Muscle layer of colon (tissue), 2 donors: ENCODE data around the gene OR6C2.
"Not testable (repeated sequence)": the region's sequence is repeated elsewhere in the genome, so short reads cannot be mapped to it uniquely, and the experiment has no call there.

ENCODE experiments used
- H3K27ac ChIP-seq: one replicate; pipeline ENCODE4 v1.7.0; 2013; ENCODE audit warnings: low read depth, mild to moderate bottlenecking, low read length, moderate library complexity
- H3K27me3 ChIP-seq, 2 donors: one replicate each; pipeline ENCODE4 v1.7.0; 2013; ENCODE audit warnings: low read length in 2 of 2, mild to moderate bottlenecking in 2 of 2; ENCODE audit not compliant: insufficient read depth in 2 of 2, control insufficient read depth in 1 of 2
- H3K36me3 ChIP-seq: one replicate; pipeline ENCODE4 v1.7.0; 2013; ENCODE audit warnings: mild to moderate bottlenecking, low read length; ENCODE audit not compliant: insufficient read depth
- H3K4me1 ChIP-seq: one replicate; pipeline ENCODE4 v1.7.0; 2013; ENCODE audit warnings: mild to moderate bottlenecking, low read length; ENCODE audit not compliant: insufficient read depth
- H3K4me3 ChIP-seq, 2 donors: one replicate each; pipeline ENCODE4 v1.7.0; 2013; ENCODE audit warnings: low read length in 2 of 2, low read depth in 1 of 2, mild to moderate bottlenecking in 1 of 2, moderate library complexity in 1 of 2
- H3K9ac ChIP-seq: one replicate; pipeline ENCODE4 v1.7.0; 2013; ENCODE audit warnings: low read length
- H3K9me3 ChIP-seq: one replicate; pipeline ENCODE4 v1.7.0; 2013; ENCODE audit warnings: mild to moderate bottlenecking, low read length
- donor health status: abdominal sarcoma.
- donor health status: Adenocarcinoma of cecum.

The OR6C2 gene

GRCh38 chr12:55443776-55444175 is at the start of gene OR6C2:
Gene OR6C2 (plus strand): TSS chr12:55444076. CDS start chr12:55452214, 8,138 bp downstream.
- no peaks in the 10 kb centered on the region for H3K4me1 ChIP-seq
- H3K36me3 ChIP-seq, result no peaks in the 10 kb centered on the region
- no peaks in the 10 kb centered on the region for H3K27me3 ChIP-seq
- no peaks in the 10 kb centered on the region for H3K9me3 ChIP-seq
- H3K4me3 ChIP-seq, result no peak within 1 kb of the TSS
- no peak within 1 kb of the TSS for H3K27ac ChIP-seq
- H3K9ac ChIP-seq, result no peak within 1 kb of the TSS

DNA sequence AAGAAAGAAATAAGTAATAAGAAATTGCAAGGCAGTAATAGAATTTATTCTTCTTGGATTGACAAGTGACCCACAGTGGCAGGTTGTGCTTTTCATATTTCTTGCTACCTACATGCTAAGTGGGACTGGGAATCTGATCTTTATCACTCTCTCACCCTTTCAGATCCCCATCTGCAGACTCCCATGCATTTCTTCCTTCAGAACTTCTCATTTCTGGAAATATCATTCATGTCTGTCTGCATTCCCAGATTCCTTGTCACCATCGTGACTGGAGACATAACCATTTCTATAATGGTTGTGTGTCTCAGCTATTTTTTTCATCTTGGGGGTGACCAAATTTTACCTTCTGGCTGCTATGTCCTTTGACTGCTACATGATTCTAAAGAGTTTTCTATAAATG is 47.5 kb upstream of the OR6C2 start:
- Histone ChIP-seq H3K4me3 (no peak overlapping the region), H3K27me3 (no peaks in the 10 kb centered on the region), H3K36me3 (no peaks in the 10 kb centered on the region), H3K9ac (no peak overlapping the region), H3K9me3 (no peaks in the 10 kb centered on the region), H3K27ac (no peak overlapping the region), H3K4me1 (no peaks in the 10 kb centered on the region)

DNA sequence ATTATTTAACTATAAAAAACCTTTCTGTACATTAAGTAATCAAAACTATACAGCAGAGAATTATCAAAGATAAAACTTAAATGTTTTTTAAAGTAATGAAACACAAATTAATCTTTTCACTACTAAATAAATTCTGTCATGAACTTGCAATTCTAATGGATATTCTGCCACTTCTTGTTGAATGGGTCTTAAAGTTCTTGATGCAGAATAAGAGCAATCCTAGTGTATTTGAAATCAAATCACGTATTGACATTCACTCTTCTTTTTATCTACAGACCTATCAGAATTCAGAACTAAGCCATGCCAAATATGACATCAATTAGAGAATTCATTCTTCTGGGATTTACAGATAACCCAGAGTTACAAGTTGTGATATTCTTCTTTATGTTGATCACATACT is 43.6 kb upstream of the OR6C2 start, which contains the start of gene OR6C65:
Gene OR6C65, plus strand, starts transcription at position 301 of the 400 bp plus-strand sequence. Its CDS starts 0 bp downstream, at position 301.
- Histone ChIP-seq H3K27ac (no peak within 1 kb of the TSS), H3K9ac (no peak within 1 kb of the TSS), H3K9me3 (no peaks in the 10 kb centered on the region), H3K4me1 (no peaks in the 10 kb centered on the region), H3K27me3 (no peaks in the 10 kb centered on the region), H3K4me3 (no peak within 1 kb of the TSS), H3K36me3 (no peaks in the 10 kb centered on the region)

GRCh38 chr12:55407866-55408265 is 36.0 kb upstream of the OR6C2 start:
- H3K9ac ChIP-seq, result no peak overlapping the region
- H3K27ac ChIP-seq, result no peak overlapping the region
- no peaks in the 10 kb centered on the region for H3K9me3 ChIP-seq
- H3K4me1 ChIP-seq, result no peaks in the 10 kb centered on the region
- H3K36me3 ChIP-seq, result no peaks in the 10 kb centered on the region
- H3K27me3 ChIP-seq, result no peaks in the 10 kb centered on the region
- no peak overlapping the region for H3K4me3 ChIP-seq

DNA sequence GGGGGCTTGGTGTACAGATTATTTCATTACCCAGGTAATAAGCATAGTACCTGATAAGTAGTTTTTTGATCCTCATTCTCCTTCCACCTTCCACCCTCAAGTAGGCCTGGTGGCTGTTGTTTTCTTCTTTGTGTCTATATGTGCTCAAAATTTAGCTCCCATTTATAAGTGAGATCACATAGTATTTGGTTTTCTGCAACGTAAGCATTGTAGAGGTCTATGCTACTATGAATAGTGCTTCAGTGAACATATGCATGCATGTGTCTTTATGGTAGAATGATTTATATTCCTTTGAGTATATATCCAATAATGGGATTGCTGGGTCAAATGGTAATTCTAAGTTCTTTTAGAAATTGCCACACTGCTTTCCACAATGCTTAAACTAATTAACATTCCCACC is 34.7 kb upstream of the OR6C2 start:
- not testable (repeated sequence) for H3K27me3 ChIP-seq, H3K36me3 ChIP-seq, H3K9ac ChIP-seq, H3K4me3 ChIP-seq, H3K4me1 ChIP-seq, H3K27ac ChIP-seq, H3K9me3 ChIP-seq

GRCh38 chr12:55412138-55412537 is 31.7 kb upstream of the OR6C2 start:
- not testable (repeated sequence) for H3K4me1 ChIP-seq, H3K27me3 ChIP-seq, H3K4me3 ChIP-seq

DNA sequence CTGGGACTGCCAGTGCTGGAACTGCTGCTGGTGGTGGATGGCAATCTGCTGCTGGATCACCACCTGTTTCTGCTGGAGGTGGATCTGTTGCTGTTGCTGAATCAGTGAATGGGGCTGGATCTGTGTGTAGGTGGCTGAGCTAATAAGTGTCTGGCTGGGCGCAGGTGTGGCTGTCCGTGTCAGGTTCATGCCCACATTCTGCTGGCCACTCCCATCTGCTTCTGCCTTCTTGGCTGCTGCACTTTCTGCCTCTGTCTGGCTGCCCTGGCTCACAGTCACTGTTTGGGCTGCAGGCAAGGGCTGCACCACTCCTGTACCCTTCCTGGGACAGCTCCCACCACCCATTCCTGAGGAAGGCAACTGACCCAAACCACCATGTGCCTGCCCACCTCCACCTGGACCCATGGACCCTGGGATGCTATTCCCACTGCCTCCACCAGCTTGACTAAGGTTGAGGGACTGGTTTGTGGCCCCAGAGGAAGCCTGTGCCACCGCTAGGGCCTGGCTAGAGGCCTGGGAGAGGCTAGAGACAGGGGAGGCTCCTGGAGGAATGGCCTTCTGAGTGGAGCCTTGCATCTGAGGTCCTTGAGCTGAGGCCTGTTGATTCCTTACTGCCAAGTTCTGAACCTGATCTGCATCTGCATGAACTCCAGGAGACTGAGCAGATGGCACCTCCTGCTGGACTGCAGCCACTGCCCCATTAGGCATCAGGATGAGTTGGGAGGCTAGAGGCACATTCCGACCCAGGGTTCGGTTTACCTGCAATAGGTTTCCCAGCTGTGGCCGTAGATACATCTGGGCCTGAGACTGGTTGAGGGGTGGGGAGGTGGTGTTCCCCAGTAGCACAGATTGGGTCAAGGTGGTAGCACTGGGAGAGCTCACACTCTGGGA is 30.1 kb upstream of the OR6C2 start:
- not testable (repeated sequence) for H3K27me3 ChIP-seq, H3K27ac ChIP-seq, H3K36me3 ChIP-seq, H3K4me1 ChIP-seq, H3K9me3 ChIP-seq, H3K9ac ChIP-seq, H3K4me3 ChIP-seq

More at GRCh38 chr12:55412138-55412537, 31.7 kb upstream of the OR6C2 start:
- not testable (repeated sequence) for H3K36me3 ChIP-seq, H3K9ac ChIP-seq, H3K9me3 ChIP-seq, H3K27ac ChIP-seq

DNA sequence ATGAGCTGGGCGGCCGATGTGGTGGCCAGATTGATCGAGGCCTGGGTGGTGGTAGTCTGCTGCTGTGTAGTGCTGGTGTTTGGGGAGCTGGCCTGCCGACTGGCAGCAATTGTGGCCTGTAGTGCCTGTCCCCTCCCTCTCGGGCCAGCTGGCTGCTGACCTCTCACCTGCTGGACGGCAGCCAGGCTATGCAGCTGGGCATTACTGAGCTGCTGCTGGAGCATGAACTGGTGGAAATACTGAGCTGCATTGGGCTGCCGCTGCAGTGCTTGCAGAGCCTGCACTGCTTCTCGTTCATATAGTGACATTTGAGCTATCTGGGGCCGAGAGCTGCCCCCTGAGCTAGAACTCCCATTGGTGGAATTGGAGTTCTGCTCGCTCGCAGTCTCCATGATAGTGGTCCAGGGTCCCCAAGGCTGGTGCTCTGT is 29.5 kb upstream of the OR6C2 start:
- not testable (repeated sequence) for H3K27ac ChIP-seq, H3K9ac ChIP-seq, H3K4me3 ChIP-seq, H3K27me3 ChIP-seq, H3K4me1 ChIP-seq, H3K9me3 ChIP-seq, H3K36me3 ChIP-seq

DNA sequence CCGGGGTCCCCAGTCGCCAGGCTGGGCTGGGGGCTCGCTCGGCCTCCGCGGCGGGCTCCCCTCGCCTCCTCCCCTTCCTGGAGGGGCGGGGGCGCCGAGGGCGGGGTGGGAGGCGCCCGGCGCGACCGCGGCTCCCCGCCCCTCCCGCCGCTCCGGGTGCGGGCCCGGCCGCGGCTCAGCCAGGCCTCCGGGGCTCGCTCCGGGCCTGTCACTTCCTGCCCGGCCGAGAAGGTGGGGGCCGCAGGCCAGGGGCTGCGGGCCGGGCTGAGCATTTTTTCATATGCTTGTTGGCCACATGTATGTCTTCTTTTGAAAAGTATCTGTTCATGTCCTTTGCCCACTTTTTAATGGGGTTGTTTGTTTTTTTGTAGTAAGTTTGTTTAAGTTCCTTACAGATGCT is 29.0 kb upstream of the OR6C2 start:
- not testable (repeated sequence) for H3K9me3 ChIP-seq, H3K27ac ChIP-seq, H3K4me1 ChIP-seq, H3K9ac ChIP-seq, H3K36me3 ChIP-seq, H3K27me3 ChIP-seq, H3K4me3 ChIP-seq

- Histone ChIP-seq H3K36me3 (no peaks in the 10 kb centered on the region), H3K27ac (no peak overlapping the region), H3K27me3 (no peaks in the 10 kb centered on the region)
These were observed 26.9 kb upstream of the OR6C2 start for GRCh38 chr12:55416961-55417360.

DNA sequence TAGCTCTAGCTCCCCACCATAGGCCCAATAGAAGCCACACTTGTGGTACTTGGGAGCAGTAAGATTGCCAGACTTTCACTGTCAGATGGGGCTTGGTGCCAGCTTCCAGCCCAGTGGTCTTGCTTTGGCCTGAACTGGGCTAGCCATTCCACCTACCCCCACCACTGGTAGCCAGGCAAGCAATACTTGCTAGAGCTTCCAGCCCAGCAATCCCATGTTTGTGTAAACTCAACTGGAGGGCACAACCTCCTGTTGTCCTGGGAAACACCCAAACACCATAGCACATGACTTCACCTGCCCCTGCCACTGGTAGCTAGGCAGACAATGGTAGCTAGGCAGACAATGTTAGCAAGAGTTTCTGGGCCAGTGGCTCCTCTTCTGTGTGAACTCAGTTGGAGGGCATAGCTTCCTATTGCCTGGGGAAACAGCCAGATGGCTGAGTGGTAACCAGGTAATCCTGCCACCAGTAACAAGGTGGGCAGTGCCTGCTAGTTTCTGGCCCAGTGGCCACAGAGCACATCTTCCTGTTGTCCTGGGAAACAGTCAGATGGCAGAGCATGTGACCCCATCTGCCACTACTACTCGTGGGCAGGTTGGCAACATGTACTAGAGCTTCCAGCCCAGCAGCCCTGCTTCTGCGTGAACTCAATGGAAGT is 23.4 kb upstream of the OR6C2 start:
- Histone ChIP-seq H3K4me1 (no peaks in the 10 kb centered on the region), H3K9me3 (no peaks in the 10 kb centered on the region), H3K9ac (no peak overlapping the region), H3K27ac (no peak overlapping the region), H3K27me3 (no peaks in the 10 kb centered on the region), H3K4me3 (no peak overlapping the region), H3K36me3 (no peaks in the 10 kb centered on the region)

More at GRCh38 chr12:55416961-55417360, 26.9 kb upstream of the OR6C2 start:
- Histone ChIP-seq H3K4me1 (no peaks in the 10 kb centered on the region), H3K9ac (no peak overlapping the region), H3K4me3 (no peak overlapping the region), H3K9me3 (no peaks in the 10 kb centered on the region)
